ENCODE data around the gene COL4A2.
A peak's percentile ranks its signal among the peaks of the same experiment; 100 is the strongest.

The COL4A2 gene

GRCh38 chr13:110521946-110522345 lies 214.9 kb downstream of the COL4A2 start:
- Histone ChIP-seq H3K27ac (no peak overlapping the region), H3K9me3 (ENCODE audit: low read depth, low read length) (no peaks in the 10 kb centered on the region), H3K36me3 (ENCODE audit: insufficient read depth, low read length) (no peaks in the 10 kb centered on the region), H3K4me3 (no peak overlapping the region), H3K9ac (ENCODE audit: insufficient read length) (no peak overlapping the region)
- no peak for TF ChIP-seq POLR2AphosphoS5 (IDR thresholded peaks at IDR 0.05; ENCODE audit: borderline replicate concordance, low read depth, low read length)
- TF ChIP-seq EZH2 (IDR thresholded peaks at IDR 0.05), result no peak
- no peak for TF ChIP-seq FOXP2 (optimal IDR thresholded peaks at IDR 0.05; ENCODE audit: control extremely low read depth, extremely low read length, insufficient read depth)
- DNase-seq (ENCODE audit: low read depth, low spot score), result peak; percentile 5

- no peak for TF ChIP-seq FOXP2 (optimal IDR thresholded peaks at IDR 0.05; ENCODE audit: control extremely low read depth, extremely low read length, insufficient read depth)
- Histone ChIP-seq H3K4me3 (no peak overlapping the region), H3K27ac (no peak overlapping the region), H3K9me3 (ENCODE audit: low read depth, low read length) (no peaks in the 10 kb centered on the region), H3K9ac (ENCODE audit: insufficient read length) (no peak overlapping the region), H3K36me3 (ENCODE audit: insufficient read depth, low read length) (no peaks in the 10 kb centered on the region)
- DNase-seq (ENCODE audit: low read depth, low spot score), result no peak
These were observed 215.6 kb downstream of the COL4A2 start for GRCh38 chr13:110522721-110523120.

- H3K9ac ChIP-seq (ENCODE audit: insufficient read length), result no peak overlapping the region
- no peaks in the 10 kb centered on the region for H3K9me3 ChIP-seq (ENCODE audit: low read depth, low read length)
- no peak for DNase-seq (ENCODE audit: low read depth, low spot score)
- TF ChIP-seq EZH2 (IDR thresholded peaks at IDR 0.05) (no peak), FOXP2 (optimal IDR thresholded peaks at IDR 0.05; ENCODE audit: control extremely low read depth, extremely low read length, insufficient read depth) (no peak), POLR2AphosphoS5 (IDR thresholded peaks at IDR 0.05; ENCODE audit: borderline replicate concordance, low read depth, low read length) (no peak)
- H3K4me3 ChIP-seq, result no peak overlapping the region
- no peak overlapping the region for H3K27ac ChIP-seq
- H3K36me3 ChIP-seq (ENCODE audit: insufficient read depth, low read length), result no peaks in the 10 kb centered on the region
These were observed 216.1 kb downstream of the COL4A2 start for GRCh38 chr13:110523180-110523579.

- no peak overlapping the region for H3K9ac ChIP-seq (ENCODE audit: insufficient read length)
- TF ChIP-seq POLR2AphosphoS5 (IDR thresholded peaks at IDR 0.05; ENCODE audit: borderline replicate concordance, low read depth, low read length), result no peak
- no peak for TF ChIP-seq FOXP2 (optimal IDR thresholded peaks at IDR 0.05; ENCODE audit: control extremely low read depth, extremely low read length, insufficient read depth)
- no peak for TF ChIP-seq EZH2 (IDR thresholded peaks at IDR 0.05)
- no peak overlapping the region for H3K4me3 ChIP-seq
- H3K27ac ChIP-seq, result no peak overlapping the region
- no peaks in the 10 kb centered on the region for H3K36me3 ChIP-seq (ENCODE audit: insufficient read depth, low read length)
- no peak for DNase-seq (ENCODE audit: low read depth, low spot score)
- no peaks in the 10 kb centered on the region for H3K9me3 ChIP-seq (ENCODE audit: low read depth, low read length)
These were observed 216.9 kb downstream of the COL4A2 start for GRCh38 chr13:110523838-110524540.

- no peaks in the 10 kb centered on the region for H3K9me3 ChIP-seq (ENCODE audit: low read depth, low read length)
- H3K4me3 ChIP-seq, result no peak overlapping the region
- H3K27ac ChIP-seq, result no peak overlapping the region
- H3K9ac ChIP-seq (ENCODE audit: insufficient read length), result no peak overlapping the region
- no peaks in the 10 kb centered on the region for H3K36me3 ChIP-seq (ENCODE audit: insufficient read depth, low read length)
- TF ChIP-seq EZH2 (IDR thresholded peaks at IDR 0.05), result no peak
- no peak for TF ChIP-seq FOXP2 (optimal IDR thresholded peaks at IDR 0.05; ENCODE audit: control extremely low read depth, extremely low read length, insufficient read depth)
- TF ChIP-seq POLR2AphosphoS5 (IDR thresholded peaks at IDR 0.05; ENCODE audit: borderline replicate concordance, low read depth, low read length), result no peak
- DNase-seq (ENCODE audit: low read depth, low spot score), result no peak
These were observed 217.6 kb downstream of the COL4A2 start for GRCh38 chr13:110524541-110525257.

GRCh38 chr13:110525328-110526319 lies 218.5 kb downstream of the COL4A2 start:
- H3K9me3 ChIP-seq (ENCODE audit: low read depth, low read length), result no peaks in the 10 kb centered on the region
- H3K36me3 ChIP-seq (ENCODE audit: insufficient read depth, low read length), result no peaks in the 10 kb centered on the region
- no peak overlapping the region for H3K4me3 ChIP-seq
- no peak for DNase-seq (ENCODE audit: low read depth, low spot score)
- no peak overlapping the region for H3K9ac ChIP-seq (ENCODE audit: insufficient read length)
- TF ChIP-seq EZH2 (IDR thresholded peaks at IDR 0.05) (no peak), FOXP2 (optimal IDR thresholded peaks at IDR 0.05; ENCODE audit: control extremely low read depth, extremely low read length, insufficient read depth) (no peak), POLR2AphosphoS5 (IDR thresholded peaks at IDR 0.05; ENCODE audit: borderline replicate concordance, low read depth, low read length) (no peak)
- H3K27ac ChIP-seq, result no peak overlapping the region

GRCh38 chr13:110528371-110528770 lies 221.3 kb downstream of the COL4A2 start:
- no peak overlapping the region for H3K27ac ChIP-seq
- H3K9ac ChIP-seq (ENCODE audit: insufficient read length), result no peak overlapping the region
- H3K36me3 ChIP-seq (ENCODE audit: insufficient read depth, low read length), result no peaks in the 10 kb centered on the region
- TF ChIP-seq POLR2AphosphoS5 (IDR thresholded peaks at IDR 0.05; ENCODE audit: borderline replicate concordance, low read depth, low read length), result no peak
- TF ChIP-seq EZH2 (IDR thresholded peaks at IDR 0.05), result no peak
- TF ChIP-seq FOXP2 (optimal IDR thresholded peaks at IDR 0.05; ENCODE audit: control extremely low read depth, extremely low read length, insufficient read depth), result no peak
- H3K9me3 ChIP-seq (ENCODE audit: low read depth, low read length), result no peaks in the 10 kb centered on the region
- H3K4me3 ChIP-seq, result no peak overlapping the region
- peak; percentile 1 for DNase-seq (ENCODE audit: low read depth, low spot score)

GRCh38 chr13:110528911-110529310 lies 221.8 kb downstream of the COL4A2 start:
- TF ChIP-seq POLR2AphosphoS5 (IDR thresholded peaks at IDR 0.05; ENCODE audit: borderline replicate concordance, low read depth, low read length) (no peak), FOXP2 (optimal IDR thresholded peaks at IDR 0.05; ENCODE audit: control extremely low read depth, extremely low read length, insufficient read depth) (no peak), EZH2 (IDR thresholded peaks at IDR 0.05) (no peak)
- no peak overlapping the region for H3K4me3 ChIP-seq
- DNase-seq (ENCODE audit: low read depth, low spot score), result no peak
- H3K9me3 ChIP-seq (ENCODE audit: low read depth, low read length), result no peaks in the 10 kb centered on the region
- H3K9ac ChIP-seq (ENCODE audit: insufficient read length), result no peak overlapping the region
- no peaks in the 10 kb centered on the region for H3K36me3 ChIP-seq (ENCODE audit: insufficient read depth, low read length)
- no peak overlapping the region for H3K27ac ChIP-seq
